Choroid plexus epithelial cell (primary cell): ENCODE results near the gene KLF14.
"Not testable (repeated sequence)": the region's sequence is repeated elsewhere in the genome, so short reads cannot be mapped to it uniquely, and the experiment has no call there.

Experiments
- DNase-seq: peaks from one replicate; pipeline ENCODE4 v3.0.0-alpha.2; 2010; ENCODE audit warnings: low read depth
- H3K4me3 ChIP-seq: 2 replicates; pipeline ENCODE4 v1.5.1; 2011; ENCODE audit warnings: low read depth, mild to moderate bottlenecking, control low read depth, low read length, moderate library complexity
- CTCF ChIP-seq: conservative IDR thresholded peaks from 2 replicates; pipeline ENCODE4 v1.5.1; 2011; ENCODE audit warnings: low read depth, mild to moderate bottlenecking, control low read depth, inconsistent platforms, low read length, moderate library complexity

The KLF14 gene

GRCh38 chr7:130695840-130696239, 38.2 kb downstream of the KLF14 start:
- peak; percentile 62 for DNase-seq
- H3K4me3 ChIP-seq: no peak overlapping the region
- peak; percentile 66 for TF ChIP-seq CTCF

GRCh38 chr7:130692396-130692795, 41.6 kb downstream of the KLF14 start:
- not testable (repeated sequence) for DNase-seq, H3K4me3 ChIP-seq

- DNase-seq: no peak
- no peak for TF ChIP-seq CTCF
- H3K4me3 ChIP-seq: no peak overlapping the region
Measured at GRCh38 chr7:130689683-130690082, 44.3 kb downstream of the KLF14 start.

- DNase-seq: no peak
- H3K4me3 ChIP-seq: no peak overlapping the region
- TF ChIP-seq CTCF: no peak
Measured at GRCh38 chr7:130683026-130683425, 51.0 kb downstream of the KLF14 start.
